HG03575 (cell line): ENCODE results near the gene LPO.

ENCODE experiments used
- ATAC-seq: cut with Tn5 transposase; IDR thresholded peaks from one replicate; pipeline ENCODE4 v1.9.1; 2021; ENCODE audit not compliant: unreplicated experiment, insufficient number of reproducible peaks, low FRiP score; ENCODE audit errors: extremely low read depth

The LPO gene

GRCh38 chr17:58249270-58250133 lies 11.1 kb downstream of the LPO start:
- no peak for ATAC-seq

DNA sequence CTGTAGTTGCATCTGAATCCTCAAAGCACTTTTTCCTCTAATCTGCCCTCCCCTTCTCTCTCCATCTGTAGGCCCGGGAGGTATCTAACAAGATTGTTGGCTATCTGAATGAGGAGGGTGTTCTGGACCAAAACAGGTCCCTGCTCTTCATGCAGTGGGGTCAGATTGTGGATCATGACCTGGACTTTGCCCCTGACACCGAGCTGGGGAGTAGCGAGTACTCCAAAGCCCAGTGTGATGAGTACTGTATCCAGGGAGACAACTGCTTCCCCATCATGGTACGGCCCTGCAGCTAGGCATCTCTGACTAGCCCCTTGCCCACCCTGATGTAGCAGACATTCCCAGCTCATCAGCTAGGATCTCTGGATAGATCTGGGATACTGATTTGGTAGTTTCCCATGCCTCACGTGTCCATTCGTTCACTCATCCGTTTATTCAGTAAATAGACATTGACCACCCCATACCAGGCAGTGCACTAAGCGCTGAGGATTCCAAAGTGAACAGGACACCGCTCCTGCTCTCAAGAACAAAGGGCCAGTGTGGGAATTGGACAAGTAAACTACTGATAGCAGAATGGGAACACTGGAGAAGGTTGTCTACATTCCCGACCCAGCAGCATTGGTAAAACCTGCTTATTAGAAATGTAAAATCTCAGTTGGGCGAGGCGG lies 12.1 kb downstream of the LPO start:
- no peak for ATAC-seq

DNA sequence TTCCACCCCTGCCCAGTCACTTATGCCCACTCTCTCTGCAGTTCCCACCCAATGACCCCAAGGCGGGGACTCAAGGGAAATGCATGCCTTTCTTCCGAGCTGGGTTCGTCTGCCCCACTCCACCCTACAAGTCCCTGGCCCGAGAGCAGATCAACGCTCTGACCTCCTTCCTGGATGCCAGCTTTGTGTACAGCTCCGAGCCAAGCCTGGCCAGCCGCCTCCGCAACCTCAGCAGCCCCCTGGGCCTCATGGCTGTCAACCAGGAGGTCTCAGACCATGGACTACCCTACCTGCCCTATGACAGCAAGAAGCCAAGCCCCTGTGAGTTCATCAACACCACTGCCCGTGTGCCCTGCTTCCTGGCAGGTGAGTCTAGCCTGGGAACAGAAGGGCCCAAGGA lies 13.8 kb downstream of the LPO start:
- ATAC-seq: no peak

DNA sequence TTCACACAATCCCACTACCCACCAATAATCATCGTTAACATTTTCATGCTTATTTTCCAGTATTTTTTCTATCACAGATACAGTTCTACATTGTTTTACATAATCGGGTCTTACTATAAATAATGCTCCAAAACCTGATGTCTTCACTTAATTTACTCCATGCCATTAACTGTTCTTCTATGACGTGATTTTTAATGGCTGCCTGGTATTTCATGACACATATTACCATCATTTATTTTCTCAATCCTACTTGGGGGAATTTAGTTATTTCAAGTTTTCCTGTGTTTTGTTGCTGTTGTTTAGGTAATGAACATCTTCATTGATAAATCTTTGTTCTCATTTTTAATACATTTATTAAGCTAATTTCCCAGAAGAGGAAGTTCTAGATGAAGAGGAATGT lies 14.7 kb downstream of the LPO start:
- no peak for ATAC-seq

- no peak for ATAC-seq
Measured at GRCh38 chr17:58254803-58255202, 16.4 kb downstream of the LPO start.

DNA sequence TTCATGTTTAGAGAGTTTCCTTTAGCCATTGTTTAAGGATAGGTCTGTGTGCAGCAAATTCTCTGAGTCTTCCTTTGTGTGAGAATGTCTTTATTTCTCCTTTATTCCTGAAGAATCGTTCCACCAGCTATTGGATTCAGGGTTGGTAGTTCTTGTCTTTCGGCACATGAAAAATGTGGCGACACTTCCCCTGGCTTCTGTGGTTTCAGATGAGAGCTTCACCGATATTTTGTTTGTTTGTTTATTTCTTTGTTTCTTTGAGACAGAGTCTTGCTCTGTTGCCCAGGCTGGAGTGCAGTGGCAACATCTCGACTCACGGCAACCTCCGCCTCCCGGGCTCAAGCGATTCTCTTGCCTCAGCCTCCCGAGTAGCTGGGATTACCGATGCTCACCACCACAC lies 23.8 kb downstream of the LPO start:
- no peak for ATAC-seq

DNA sequence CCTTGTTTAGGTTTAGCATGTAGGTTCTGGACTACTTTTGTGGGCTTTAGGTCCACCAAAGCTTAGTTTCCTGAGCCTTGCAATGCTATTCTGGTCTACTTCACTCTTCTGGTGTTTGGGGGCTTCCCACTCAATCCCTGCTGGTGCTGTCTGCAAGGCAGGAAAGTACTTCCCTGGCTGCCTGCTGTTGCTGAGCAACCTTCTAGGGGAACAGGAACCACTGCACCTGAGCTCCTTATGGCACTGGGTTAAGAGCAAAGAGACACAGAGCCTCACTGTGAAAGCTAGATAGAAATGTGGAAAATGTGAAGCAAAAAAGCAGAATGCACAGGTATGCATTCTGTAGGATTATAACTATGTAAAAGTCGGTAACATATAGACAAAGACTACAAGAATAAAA lies 25.4 kb downstream of the LPO start:
- no peak for ATAC-seq

DNA sequence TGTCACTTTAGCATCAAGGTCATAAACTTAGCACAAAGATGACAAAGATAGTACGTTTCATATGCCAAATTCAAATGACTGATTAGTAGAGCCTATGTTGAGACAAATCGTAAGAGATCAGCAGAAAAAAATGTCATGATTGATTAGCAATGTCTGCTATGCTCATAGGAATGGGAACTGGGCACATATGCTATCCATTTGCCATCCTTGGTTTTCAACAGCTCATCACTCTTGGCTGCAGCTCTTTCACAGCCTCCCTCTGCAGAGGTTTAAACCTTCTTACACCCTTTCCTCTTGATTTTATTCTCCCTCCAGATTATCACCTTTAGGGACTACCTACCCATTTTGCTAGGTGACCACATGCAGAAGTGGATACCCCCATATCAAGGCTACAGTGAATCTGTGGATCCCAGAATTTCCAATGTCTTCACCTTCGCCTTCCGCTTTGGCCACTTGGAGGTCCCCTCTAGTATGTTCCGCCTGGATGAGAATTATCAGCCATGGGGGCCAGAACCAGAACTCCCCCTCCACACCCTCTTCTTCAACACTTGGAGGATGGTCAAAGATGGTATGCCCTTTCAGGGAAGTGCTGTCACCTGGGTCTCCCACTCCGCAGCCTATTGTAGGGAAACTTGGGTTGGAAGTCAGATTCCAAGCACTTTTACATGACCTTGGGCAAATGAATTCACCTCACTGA lies 26.2 kb downstream of the LPO start:
- ATAC-seq: no peak

GRCh38 chr17:58265271-58265670 lies 26.9 kb downstream of the LPO start:
- no peak for ATAC-seq

- no peak for ATAC-seq
Measured at GRCh38 chr17:58265902-58266875, 27.8 kb downstream of the LPO start.

GRCh38 chr17:58267347-58268324 lies 29.3 kb downstream of the LPO start:
- no peak for ATAC-seq

DNA sequence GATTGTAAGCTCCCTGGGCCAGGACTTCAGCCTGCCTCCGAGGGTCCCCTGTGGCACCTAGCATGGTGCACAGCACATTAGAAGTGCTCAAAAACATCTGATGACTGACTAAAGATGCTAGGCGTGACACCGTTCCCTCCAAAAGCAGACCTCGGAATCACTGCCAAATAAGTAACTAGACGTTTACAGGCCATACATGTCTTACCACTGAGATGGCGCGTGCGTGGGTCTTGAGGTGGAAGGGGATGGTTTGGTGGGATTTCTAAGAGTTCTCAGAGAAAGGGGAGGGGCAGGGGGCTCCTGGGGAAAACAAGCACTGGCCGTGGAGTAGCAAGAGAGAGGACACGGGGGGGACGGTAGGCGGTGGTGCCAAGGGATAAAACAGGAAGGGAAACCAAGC lies 29.9 kb downstream of the LPO start:
- ATAC-seq: no peak

- no peak for ATAC-seq
Measured at GRCh38 chr17:58268774-58269556, 30.6 kb downstream of the LPO start.

DNA sequence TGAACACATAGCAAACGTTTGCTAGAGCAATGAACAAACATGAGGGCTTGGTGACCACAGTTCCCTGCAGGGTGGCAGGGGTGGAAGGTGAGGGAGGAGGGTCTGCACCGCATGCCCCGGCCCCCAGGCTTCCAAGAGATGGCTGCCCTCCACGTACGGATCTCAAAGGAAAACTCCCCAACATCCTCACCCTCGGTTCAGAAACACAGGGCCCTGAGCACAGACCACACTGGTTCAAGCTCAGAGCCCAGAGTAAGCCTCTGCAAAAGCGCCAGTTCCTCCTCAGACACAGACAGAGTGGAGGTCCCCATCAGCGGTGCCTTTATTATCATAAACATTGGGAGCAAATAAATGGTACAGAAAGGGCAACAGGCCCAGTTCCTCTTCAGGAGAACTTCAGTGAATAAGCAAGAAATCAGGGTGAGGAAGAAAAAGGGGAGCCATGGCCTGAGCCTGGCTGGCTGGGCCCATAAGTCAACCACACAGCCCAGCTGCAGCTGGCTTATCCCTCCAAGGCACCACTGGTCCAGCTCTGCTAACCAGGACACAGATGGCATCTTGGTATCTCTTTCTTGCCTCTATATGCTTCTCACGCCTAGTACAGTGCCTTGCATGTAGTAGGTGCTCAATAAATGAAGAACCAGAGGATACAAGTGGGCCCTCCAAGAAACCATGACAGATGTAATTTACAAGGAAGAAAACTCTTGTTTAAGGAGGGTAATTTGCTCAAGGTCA lies 31.3 kb downstream of the LPO start:
- no peak for ATAC-seq

- ATAC-seq: no peak
Measured at GRCh38 chr17:58270476-58271215, 32.3 kb downstream of the LPO start.
